Measurements from ENCODE around the gene NEO1.

The NEO1 gene

DNA sequence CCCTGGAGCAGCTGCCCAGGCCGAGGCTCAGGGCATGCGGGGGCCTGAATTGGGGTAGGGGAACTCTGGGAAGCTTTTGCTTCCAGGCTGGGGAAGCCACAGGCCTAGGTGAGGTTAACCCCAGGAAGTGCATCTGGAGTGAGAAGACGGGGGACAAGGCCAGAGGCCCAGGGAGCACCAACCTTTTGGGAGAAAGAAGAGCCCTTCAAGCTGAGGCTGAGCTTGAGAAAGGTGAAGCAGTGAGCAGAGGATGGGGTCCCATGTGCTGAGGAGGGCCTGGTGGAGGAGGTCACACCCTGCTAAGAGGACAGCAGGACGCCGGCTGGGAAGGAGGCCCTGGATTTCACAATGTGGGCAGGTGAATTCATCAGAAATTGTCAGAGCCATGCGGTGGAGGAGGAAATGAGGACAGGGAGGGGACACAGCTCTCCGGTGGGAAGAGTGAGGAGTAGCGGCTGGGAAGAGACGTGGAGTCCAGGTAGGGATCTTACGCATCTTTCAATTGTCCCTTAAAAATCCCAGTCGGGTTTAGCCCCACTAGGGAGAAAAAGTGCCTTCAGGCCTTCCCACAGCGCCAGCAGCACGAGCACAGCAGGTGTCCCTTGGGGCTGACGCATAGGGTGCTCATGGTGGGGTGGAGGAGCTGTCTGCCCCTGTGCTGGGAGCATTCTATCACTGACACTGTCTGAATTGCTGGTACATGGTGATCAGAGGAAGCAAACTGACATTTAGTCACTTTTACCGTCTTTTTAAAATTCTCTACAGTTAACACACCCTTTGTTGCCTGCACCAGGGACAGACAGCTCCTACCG, 265.6 kb downstream of the NEO1 start:
- TF ChIP-seq, protein P1, sequence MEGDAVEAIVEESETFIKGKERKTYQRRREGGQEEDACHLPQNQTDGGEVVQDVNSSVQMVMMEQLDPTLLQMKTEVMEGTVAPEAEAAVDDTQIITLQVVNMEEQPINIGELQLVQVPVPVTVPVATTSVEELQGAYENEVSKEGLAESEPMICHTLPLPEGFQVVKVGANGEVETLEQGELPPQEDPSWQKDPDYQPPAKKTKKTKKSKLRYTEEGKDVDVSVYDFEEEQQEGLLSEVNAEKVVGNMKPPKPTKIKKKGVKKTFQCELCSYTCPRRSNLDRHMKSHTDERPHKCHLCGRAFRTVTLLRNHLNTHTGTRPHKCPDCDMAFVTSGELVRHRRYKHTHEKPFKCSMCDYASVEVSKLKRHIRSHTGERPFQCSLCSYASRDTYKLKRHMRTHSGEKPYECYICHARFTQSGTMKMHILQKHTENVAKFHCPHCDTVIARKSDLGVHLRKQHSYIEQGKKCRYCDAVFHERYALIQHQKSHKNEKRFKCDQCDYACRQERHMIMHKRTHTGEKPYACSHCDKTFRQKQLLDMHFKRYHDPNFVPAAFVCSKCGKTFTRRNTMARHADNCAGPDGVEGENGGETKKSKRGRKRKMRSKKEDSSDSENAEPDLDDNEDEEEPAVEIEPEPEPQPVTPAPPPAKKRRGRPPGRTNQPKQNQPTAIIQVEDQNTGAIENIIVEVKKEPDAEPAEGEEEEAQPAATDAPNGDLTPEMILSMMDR (IDR thresholded peaks at IDR 0.05; ENCODE audit: insufficient read depth, low read length, poor library complexity, severe bottlenecking), result no peak
- TF ChIP-seq EZH2phosphoT487 (conservative IDR thresholded peaks at IDR 0.05; ENCODE audit: low read length), result no peak
- no peak overlapping the region for H3K27ac ChIP-seq (ENCODE audit: low read depth, low read length)
- H3K9ac ChIP-seq (ENCODE audit: low read length), result no peak overlapping the region
- H3K9me3 ChIP-seq (ENCODE audit: insufficient read depth, low read length), result no peaks in the 10 kb centered on the region
- no peak overlapping the region for H2AFZ ChIP-seq (ENCODE audit: low read depth, low read length, severe bottlenecking)
- H3K36me3 ChIP-seq (ENCODE audit: low read length), result no peaks in the 10 kb centered on the region
- no peaks in the 10 kb centered on the region for H3F3A ChIP-seq (ENCODE audit: insufficient read depth)
- no peak overlapping the region for H3K4me2 ChIP-seq (ENCODE audit: low read depth, low read length, poor library complexity, severe bottlenecking)
- no peak overlapping the region for H3K4me3 ChIP-seq (ENCODE audit: insufficient read depth, low read length, poor library complexity, severe bottlenecking)
- H3K27me3 ChIP-seq (ENCODE audit: low read length), result no peaks in the 10 kb centered on the region
- no peaks in the 10 kb centered on the region for H3K9me2 ChIP-seq (replicated peaks; ENCODE audit: insufficient read depth, low read length)
- no peaks in the 10 kb centered on the region for H4K20me1 ChIP-seq (ENCODE audit: low read depth, low read length)
- H3K79me2 ChIP-seq (ENCODE audit: insufficient read depth, low read length), result no peaks in the 10 kb centered on the region

DNA sequence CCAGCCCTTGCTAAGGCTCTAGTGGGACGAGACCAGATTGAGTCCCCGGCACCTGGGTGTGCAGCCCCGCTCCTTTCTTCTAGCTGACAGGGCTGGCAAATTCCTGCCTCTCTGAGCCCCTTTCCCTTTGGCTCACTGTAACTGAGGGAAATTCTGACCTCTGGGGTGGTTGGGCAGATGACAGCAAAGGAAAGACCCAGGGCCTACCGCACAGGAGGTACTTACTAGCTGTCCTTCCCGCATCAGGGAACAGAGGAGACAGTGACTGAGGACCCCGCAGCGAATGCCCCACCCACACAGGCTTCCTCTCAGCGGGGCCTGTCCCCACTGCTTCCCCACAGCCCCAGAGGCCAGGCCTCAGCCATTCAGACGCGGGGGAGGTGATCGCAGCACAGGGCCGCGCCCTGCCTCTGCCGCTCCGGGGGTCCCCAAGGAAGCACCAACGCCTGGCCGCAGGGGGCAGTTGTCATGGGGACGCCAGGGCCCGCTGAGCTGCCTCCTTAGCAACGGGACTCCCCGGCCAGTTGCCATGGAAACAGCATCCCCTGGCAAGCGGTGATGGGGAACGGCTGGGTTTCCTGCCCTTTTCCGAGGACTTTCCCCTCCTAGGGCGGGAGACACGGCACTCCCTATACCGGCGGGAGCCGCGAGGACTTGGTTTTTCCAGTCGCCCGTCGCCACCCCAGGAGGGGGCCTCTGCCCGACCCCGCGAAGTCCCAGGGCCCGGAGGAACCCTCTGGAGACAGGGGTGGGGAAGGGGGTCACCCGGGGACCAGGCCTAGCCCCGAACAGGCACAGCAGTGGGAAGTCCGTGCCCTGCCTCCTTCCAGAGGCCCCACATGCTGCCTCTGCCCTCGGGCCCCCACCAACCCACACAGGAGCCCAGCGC, 266.4 kb downstream of the NEO1 start:
- Histone ChIP-seq H3K27me3 (ENCODE audit: low read length) (no peaks in the 10 kb centered on the region), H2AFZ (ENCODE audit: low read depth, low read length, severe bottlenecking) (no peak overlapping the region), H3K4me2 (ENCODE audit: low read depth, low read length, poor library complexity, severe bottlenecking) (no peak overlapping the region), H3K4me3 (ENCODE audit: insufficient read depth, low read length, poor library complexity, severe bottlenecking) (no peak overlapping the region), H3K9me3 (ENCODE audit: insufficient read depth, low read length) (no peaks in the 10 kb centered on the region), H3K36me3 (ENCODE audit: low read length) (no peaks in the 10 kb centered on the region), H4K20me1 (ENCODE audit: low read depth, low read length) (no peaks in the 10 kb centered on the region), H3K9me2 (replicated peaks; ENCODE audit: insufficient read depth, low read length) (no peaks in the 10 kb centered on the region), H3F3A (ENCODE audit: insufficient read depth) (no peaks in the 10 kb centered on the region), H3K9ac (ENCODE audit: low read length) (no peak overlapping the region), H3K79me2 (ENCODE audit: insufficient read depth, low read length) (no peaks in the 10 kb centered on the region), H3K27ac (ENCODE audit: low read depth, low read length) (no peak overlapping the region)
- TF ChIP-seq EZH2phosphoT487 (conservative IDR thresholded peaks at IDR 0.05; ENCODE audit: low read length), result no peak
- TF ChIP-seq, protein P1 (IDR thresholded peaks at IDR 0.05; ENCODE audit: insufficient read depth, low read length, poor library complexity, severe bottlenecking), result no peak

DNA sequence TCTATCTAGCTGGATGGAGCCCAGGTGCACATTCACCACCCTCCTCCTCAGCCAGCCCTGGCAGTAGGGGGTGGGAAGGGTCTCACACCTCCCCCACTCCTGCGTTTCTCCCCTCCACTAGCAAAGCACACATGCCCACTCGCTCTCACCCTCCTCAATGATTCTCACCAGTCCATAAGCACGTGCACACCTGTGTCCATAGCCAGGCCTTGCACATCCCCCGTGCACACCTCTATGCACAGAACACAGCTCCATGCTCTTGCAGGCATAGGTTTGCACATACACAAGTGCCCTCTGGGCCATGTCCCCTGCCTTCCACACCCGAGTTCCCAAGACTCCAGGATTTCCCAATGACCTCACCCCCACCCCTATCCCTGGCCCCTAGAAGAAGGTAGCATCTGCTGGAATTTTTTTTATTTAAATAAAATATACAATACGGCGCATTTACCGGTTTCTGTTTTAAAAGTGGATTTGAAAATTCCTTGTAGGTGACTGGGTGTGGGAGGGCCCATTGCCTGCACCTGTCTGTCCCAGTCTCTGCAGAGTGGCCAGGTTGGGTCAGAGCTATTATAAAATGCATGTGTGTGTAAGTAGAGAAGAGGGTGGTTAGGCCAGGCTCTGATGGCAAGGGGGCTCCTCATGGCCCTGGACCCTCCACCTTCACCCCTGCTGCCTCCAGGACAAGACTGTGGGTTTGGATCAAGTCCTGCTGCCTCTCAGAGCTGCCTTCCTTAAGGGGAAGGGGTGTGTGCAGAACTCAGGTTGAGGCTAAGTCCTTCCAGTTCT, 267.4 kb downstream of the NEO1 start:
- Histone ChIP-seq H3K4me2 (ENCODE audit: low read depth, low read length, poor library complexity, severe bottlenecking) (no peak overlapping the region), H3K27me3 (ENCODE audit: low read length) (no peaks in the 10 kb centered on the region), H3K4me3 (ENCODE audit: insufficient read depth, low read length, poor library complexity, severe bottlenecking) (no peak overlapping the region)

More for the DNA sequence above, 267.4 kb downstream of the NEO1 start:
- Histone ChIP-seq H3K27ac (ENCODE audit: low read depth, low read length) (no peak overlapping the region), H3K36me3 (ENCODE audit: low read length) (no peaks in the 10 kb centered on the region), H3F3A (ENCODE audit: insufficient read depth) (no peaks in the 10 kb centered on the region), H3K9ac (ENCODE audit: low read length) (no peak overlapping the region), H4K20me1 (ENCODE audit: low read depth, low read length) (no peaks in the 10 kb centered on the region), H2AFZ (ENCODE audit: low read depth, low read length, severe bottlenecking) (no peak overlapping the region), H3K79me2 (ENCODE audit: insufficient read depth, low read length) (no peaks in the 10 kb centered on the region), H3K9me2 (replicated peaks; ENCODE audit: insufficient read depth, low read length) (no peaks in the 10 kb centered on the region), H3K9me3 (ENCODE audit: insufficient read depth, low read length) (no peaks in the 10 kb centered on the region)
- TF ChIP-seq, protein P1 (IDR thresholded peaks at IDR 0.05; ENCODE audit: insufficient read depth, low read length, poor library complexity, severe bottlenecking), result no peak
- TF ChIP-seq EZH2phosphoT487 (conservative IDR thresholded peaks at IDR 0.05; ENCODE audit: low read length), result no peak
